HG03066 (cell line): ENCODE data around the gene SPRED3.

ENCODE experiments used
- ATAC-seq: cut with Tn5 transposase; IDR thresholded peaks from one replicate; pipeline ENCODE4 v1.9.1; 2021; ENCODE audit warnings: low read depth; ENCODE audit not compliant: unreplicated experiment

Gene SPRED3

GRCh38 chr19:38371081-38371480 is 17.4 kb upstream of the SPRED3 start:
- no peak for ATAC-seq

GRCh38 chr19:38373907-38374331 is 14.6 kb upstream of the SPRED3 start:
- ATAC-seq: no peak

- ATAC-seq: peak; percentile 95
Observed at GRCh38 chr19:38374332-38375097, 14.0 kb upstream of the SPRED3 start, which contains the start of gene PSMD8. TSS of gene PSMD8 (plus strand) at chr19:38374571. CDS start at chr19:38374602, 31 bp downstream.

- no peak for ATAC-seq
Observed at GRCh38 chr19:38375098-38375493, 13.4 kb upstream of the SPRED3 start.

GRCh38 chr19:38375748-38376147 is 12.7 kb upstream of the SPRED3 start:
- ATAC-seq: no peak

GRCh38 chr19:38376576-38376975 is 11.9 kb upstream of the SPRED3 start:
- ATAC-seq: no peak

GRCh38 chr19:38377052-38377451 is 11.4 kb upstream of the SPRED3 start:
- ATAC-seq: no peak

- no peak for ATAC-seq
Observed at GRCh38 chr19:38378866-38379265, 9.6 kb upstream of the SPRED3 start.

GRCh38 chr19:38381138-38381537 is 7.4 kb upstream of the SPRED3 start:
- ATAC-seq: no peak

- no peak for ATAC-seq
Observed at GRCh38 chr19:38383184-38383583, 5.3 kb upstream of the SPRED3 start.

GRCh38 chr19:38383743-38384142 is 4.8 kb upstream of the SPRED3 start:
- ATAC-seq: no peak

- ATAC-seq: no peak
Observed at GRCh38 chr19:38384209-38385027, 4.1 kb upstream of the SPRED3 start.

GRCh38 chr19:38385057-38385803 is 3.3 kb upstream of the SPRED3 start:
- ATAC-seq: no peak

GRCh38 chr19:38385804-38386257 is 2.7 kb upstream of the SPRED3 start:
- ATAC-seq: no peak

GRCh38 chr19:38386300-38386970 is 2.1 kb upstream of the SPRED3 start:
- ATAC-seq: no peak

- peak; percentile 9 for ATAC-seq
Observed at GRCh38 chr19:38386971-38387549, 1.4 kb upstream of the SPRED3 start.

- ATAC-seq: peak; percentile 54
Observed at GRCh38 chr19:38387550-38388348, 748 bp upstream of the SPRED3 start, which contains the start of gene GGN. TSS of gene GGN (minus strand) at chr19:38388034. CDS start at chr19:38387261, 773 bp downstream.

GRCh38 chr19:38389101-38389925 is 816 bp downstream of the SPRED3 start:
- no peak for ATAC-seq
